Measurements from ENCODE around the gene KIFC1.

Gene KIFC1

GRCh38 chr6:33456156-33456555 lies 64.5 kb downstream of the KIFC1 start:
- TF ChIP-seq GATA3 (IDR thresholded peaks at IDR 0.05; ENCODE audit: low read depth, low read length) (no peak), GATA2 (IDR thresholded peaks at IDR 0.05; ENCODE audit: low read depth, low read length) (no peak)

- TF ChIP-seq GATA2 (IDR thresholded peaks at IDR 0.05; ENCODE audit: low read depth, low read length), result no peak
- TF ChIP-seq GATA3 (IDR thresholded peaks at IDR 0.05; ENCODE audit: low read depth, low read length), result no peak
Observed at GRCh38 chr6:33458676-33459075, 67.1 kb downstream of the KIFC1 start.

GRCh38 chr6:33459226-33459625 lies 67.6 kb downstream of the KIFC1 start:
- TF ChIP-seq GATA3 (IDR thresholded peaks at IDR 0.05; ENCODE audit: low read depth, low read length), result no peak
- TF ChIP-seq GATA2 (IDR thresholded peaks at IDR 0.05; ENCODE audit: low read depth, low read length), result no peak

Data from SH-SY5Y (cell line).